Thyroid gland (tissue), 4 donors: ENCODE measurements around the gene OR4D6.

Source experiments
- POLR2A ChIP-seq, 2 donors: fragments of 450-650 bp; IDR thresholded peaks; one replicate each; pipeline ENCODE4 v1.6.1; 2017; ENCODE audit warnings: antibody characterized with exemption in 2 of 2, mild to moderate bottlenecking in 2 of 2, moderate library complexity in 1 of 2
- TF ChIP-seq, protein P1 (sequence below), 6 experiments: fragments of 200-600 bp in 3 of 6; fragments of 450-650 bp in 3 of 6; sonication (generic) in 3 of 6; IDR thresholded peaks; one replicate each; pipeline ENCODE4 v1.5.1; 2016 to 2019; ENCODE audit warnings: antibody characterized with exemption in 6 of 6, mild to moderate bottlenecking in 2 of 6, inconsistent platforms in 1 of 6, moderate library complexity in 1 of 6

GRCh38 chr11:59459916-59460315 is 3.2 kb downstream of the OR4D6 start:
- TF ChIP-seq, protein P1, sequence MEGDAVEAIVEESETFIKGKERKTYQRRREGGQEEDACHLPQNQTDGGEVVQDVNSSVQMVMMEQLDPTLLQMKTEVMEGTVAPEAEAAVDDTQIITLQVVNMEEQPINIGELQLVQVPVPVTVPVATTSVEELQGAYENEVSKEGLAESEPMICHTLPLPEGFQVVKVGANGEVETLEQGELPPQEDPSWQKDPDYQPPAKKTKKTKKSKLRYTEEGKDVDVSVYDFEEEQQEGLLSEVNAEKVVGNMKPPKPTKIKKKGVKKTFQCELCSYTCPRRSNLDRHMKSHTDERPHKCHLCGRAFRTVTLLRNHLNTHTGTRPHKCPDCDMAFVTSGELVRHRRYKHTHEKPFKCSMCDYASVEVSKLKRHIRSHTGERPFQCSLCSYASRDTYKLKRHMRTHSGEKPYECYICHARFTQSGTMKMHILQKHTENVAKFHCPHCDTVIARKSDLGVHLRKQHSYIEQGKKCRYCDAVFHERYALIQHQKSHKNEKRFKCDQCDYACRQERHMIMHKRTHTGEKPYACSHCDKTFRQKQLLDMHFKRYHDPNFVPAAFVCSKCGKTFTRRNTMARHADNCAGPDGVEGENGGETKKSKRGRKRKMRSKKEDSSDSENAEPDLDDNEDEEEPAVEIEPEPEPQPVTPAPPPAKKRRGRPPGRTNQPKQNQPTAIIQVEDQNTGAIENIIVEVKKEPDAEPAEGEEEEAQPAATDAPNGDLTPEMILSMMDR (IDR thresholded peaks at IDR 0.05) = no peak
- no peak for TF ChIP-seq POLR2A (IDR thresholded peaks at IDR 0.05)
